Stimulated activated CD4-positive, alpha-beta T cell treated with anti-CD3 and anti-CD28 coated beads, Interleukin-12 subunit alpha, Interleukin-12 subunit beta, amount 100 ng/mL, for 4 hours (primary cell): ENCODE measurements around the gene HAUS1.
A peak's percentile ranks its signal among the peaks of the same experiment; 100 is the strongest.
"Not testable (repeated sequence)": the region's sequence is repeated elsewhere in the genome, so short reads cannot be mapped to it uniquely, and the experiment has no call there.

Experiments used
- DNase-seq: peaks from one replicate; pipeline ENCODE4 v3.0.0-alpha.2; 2020

Gene HAUS1

GRCh38 chr18:46160050-46160798, 56.0 kb downstream of the HAUS1 start:
- DNase-seq = no peak

- DNase-seq = not testable (repeated sequence)
Observed at GRCh38 chr18:46160840-46161239, 56.7 kb downstream of the HAUS1 start.

GRCh38 chr18:46161703-46162396, 57.7 kb downstream of the HAUS1 start:
- no peak for DNase-seq

GRCh38 chr18:46163091-46163490, 58.9 kb downstream of the HAUS1 start:
- DNase-seq = no peak

DNA sequence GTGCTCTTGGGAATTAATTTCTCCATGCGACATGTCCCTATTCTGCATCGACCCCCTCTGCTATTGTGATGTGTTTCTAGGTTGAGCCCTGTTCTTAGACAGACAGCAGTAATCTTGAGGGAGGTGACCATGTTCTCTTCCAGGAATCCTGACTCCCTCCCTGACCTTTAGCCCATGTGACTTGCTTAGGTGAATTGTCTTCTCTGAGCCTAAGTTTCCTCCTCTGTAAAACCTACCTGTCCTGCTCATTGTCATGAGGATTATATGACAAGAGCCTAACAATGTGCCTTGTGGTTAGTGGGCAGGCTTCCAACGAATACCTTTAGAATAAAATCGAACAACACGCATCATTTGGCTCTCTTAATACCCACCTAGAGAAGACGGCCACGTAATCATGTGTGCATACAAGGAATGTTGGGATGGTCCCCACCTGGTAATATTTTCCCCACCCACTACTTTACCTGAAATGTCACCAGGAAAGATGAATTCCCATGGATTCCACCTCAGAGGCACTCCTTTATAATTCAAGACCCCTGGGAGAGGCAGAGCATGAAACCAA, 59.8 kb downstream of the HAUS1 start:
- DNase-seq = no peak

GRCh38 chr18:46164502-46164901, 60.3 kb downstream of the HAUS1 start:
- not testable (repeated sequence) for DNase-seq

DNA sequence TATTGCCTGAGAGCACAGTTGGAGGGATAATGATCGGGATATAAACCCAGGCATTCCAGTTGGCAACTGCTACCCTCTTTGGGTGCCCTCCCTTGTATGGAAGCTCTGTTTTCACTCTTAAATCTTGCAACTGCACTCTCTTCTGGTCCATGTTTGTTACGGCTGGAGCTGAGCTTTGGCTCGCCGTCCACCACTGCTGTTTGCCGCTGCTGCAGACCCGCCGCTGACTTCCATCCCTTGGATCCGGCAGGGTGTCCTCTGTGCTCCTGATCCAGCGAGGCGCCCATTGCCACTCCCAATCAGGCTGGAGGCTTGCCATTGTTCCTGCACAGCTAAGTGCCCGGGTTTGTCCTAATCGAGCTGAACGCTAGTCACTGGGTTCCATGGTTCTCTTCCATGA, 60.7 kb downstream of the HAUS1 start:
- no peak for DNase-seq

- no peak for DNase-seq
Observed at GRCh38 chr18:46166261-46166970, 62.2 kb downstream of the HAUS1 start.

DNA sequence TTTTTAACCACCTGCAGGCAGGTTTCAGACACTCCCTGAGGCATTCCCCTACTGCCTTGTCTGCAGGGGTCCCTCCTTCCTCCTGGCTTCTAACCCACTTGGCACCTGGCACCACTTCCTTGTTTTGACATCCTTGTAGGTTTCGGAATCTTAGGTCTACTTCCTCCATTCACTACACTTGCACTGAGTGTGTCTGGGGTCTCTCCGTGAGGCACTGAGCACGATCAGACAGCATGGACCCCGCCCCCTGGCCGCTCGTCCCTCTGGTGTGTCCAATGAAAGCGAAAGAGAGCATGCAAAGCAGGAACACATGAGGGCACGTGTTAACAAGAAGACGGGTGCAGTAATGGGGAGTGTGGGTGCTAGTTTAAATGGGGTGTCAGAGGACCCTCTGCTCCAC, 63.8 kb downstream of the HAUS1 start:
- no peak for DNase-seq

DNA sequence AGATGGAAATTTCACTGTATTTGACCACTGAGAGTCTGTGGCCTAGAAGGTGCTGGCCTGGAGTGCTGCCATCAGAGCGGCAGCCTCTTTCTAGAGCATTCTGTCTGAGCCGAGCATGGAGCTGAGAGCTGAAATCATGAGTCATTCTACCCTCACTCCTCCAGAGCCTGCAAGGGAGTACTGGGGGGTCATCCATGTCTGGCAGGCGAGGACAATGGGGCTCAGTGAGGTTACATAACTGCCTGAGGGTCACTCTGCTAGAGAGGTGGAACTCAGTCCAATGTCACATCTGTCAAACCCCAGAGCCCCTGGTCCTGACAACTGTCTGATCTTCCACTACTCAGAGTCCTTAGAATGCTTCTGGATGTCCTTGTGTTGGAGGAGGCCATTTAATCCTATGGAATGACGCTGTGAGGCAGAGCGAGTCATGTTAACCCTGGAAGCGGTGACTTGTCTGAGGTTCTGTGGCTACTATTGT, 65.3 kb downstream of the HAUS1 start:
- no peak for DNase-seq

DNA sequence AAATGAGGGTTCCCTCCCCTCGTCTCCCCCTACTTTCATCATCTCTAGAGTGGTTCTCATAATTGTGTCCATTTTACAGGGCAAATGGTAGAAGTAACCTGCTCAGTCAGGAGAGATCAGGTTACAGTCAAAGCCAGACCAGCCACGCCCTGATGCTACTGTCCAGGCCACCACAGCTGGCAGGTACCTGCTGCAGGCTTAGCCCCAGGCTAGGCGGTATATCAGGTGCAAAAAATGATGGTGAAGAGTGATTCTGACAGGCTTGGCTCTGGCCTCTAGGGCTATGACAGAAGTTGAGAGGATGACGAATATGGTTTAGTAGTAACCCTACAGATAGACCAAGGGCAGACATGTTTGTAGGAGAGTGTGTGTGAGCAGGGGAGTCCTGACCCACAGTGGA, 67.1 kb downstream of the HAUS1 start:
- DNase-seq = no peak

DNA sequence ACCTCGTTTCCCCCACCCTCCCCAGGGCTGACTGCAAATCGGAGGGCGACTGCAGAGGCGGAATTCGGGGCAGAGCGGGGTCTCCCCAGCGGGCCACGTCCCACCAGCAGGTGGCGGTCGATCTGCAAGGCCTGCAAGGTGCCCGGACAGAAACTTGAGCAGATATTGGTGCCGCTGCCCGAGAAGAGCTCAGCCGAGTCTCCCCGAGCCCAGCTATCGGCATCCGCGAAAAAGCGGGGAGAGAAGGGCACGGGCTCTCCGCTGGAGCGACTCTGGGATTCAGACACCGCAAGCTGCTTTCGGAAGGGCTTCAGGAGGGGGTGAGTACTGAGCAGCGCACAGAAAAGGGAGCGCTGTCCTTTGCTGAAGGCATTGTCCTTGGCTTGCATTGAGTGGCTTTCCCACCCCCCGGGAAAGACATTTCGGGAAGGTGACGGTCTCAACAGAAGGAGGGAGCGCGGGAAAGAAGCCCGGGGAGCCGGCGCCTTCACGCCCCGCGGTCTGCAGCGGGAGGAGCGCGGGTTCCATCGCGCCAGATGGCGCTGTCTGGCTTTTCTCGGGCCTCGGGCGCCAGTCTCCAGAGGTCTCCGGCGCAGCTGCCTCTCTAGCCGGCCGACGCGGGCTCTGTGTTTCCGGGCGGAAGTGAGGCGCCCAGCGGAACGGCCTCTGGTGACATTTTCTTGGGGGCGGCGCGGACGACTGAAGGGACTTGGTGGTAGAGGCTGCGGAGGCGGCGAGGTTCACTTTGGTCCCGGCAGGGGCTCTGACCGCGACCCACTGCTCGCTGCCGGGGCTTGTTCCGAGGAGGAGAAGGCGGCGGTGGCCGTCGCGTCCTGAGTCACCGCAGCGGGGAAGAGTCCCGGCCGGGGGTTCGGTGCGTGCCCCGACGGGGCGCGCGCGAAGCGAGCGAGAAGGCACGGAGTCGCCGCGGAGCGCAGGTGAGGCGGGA, 69.5 kb downstream of the HAUS1 start:
- DNase-seq = peak; percentile 93

GRCh38 chr18:46174342-46175041, 70.3 kb downstream of the HAUS1 start:
- DNase-seq = peak; percentile 36

GRCh38 chr18:46176001-46176400, 71.8 kb downstream of the HAUS1 start:
- no peak for DNase-seq
